ENCODE data around the gene BACE1.

GRCh38 chr11:117295438-117296137, 20.5 kb downstream of the BACE1 start:
- TF ChIP-seq FOXP2 (optimal IDR thresholded peaks at IDR 0.05; ENCODE audit: control extremely low read depth, extremely low read length, insufficient read depth) (no peak), POLR2AphosphoS5 (IDR thresholded peaks at IDR 0.05; ENCODE audit: borderline replicate concordance, low read depth, low read length) (no peak)
